HL-60 (cell line): ENCODE data around the gene SEC31B.
A peak's percentile ranks its signal among the peaks of the same experiment; 100 is the strongest.

ENCODE experiments used
- DNase-seq, 2 experiments: peaks; one replicate each; pipeline ENCODE4 v3.0.0-alpha.2; 2010 to 2020; ENCODE audit warnings: low read depth in 1 of 2, low spot score in 1 of 2
- H3K27ac ChIP-seq: fragments of 250-450 bp; sonication (Bioruptor Pico); replicated peaks from 2 replicates; pipeline ENCODE4 v1.5.1; 2020; ENCODE audit warnings: mild to moderate bottlenecking, moderate library complexity
- H3K27me3 ChIP-seq: fragments of 250-450 bp; sonication (Bioruptor Pico); 2 replicates; pipeline ENCODE4 v1.5.1; 2021; ENCODE audit warnings: mild to moderate bottlenecking, moderate library complexity; ENCODE audit not compliant: insufficient read depth, poor library complexity, severe bottlenecking
- H3K4me3 ChIP-seq: replicated peaks from 2 replicates; pipeline ENCODE4 v1.5.1; 2011; ENCODE audit warnings: mild to moderate bottlenecking, control low read depth, low read length; ENCODE audit not compliant: insufficient read depth
- CTCF ChIP-seq: IDR thresholded peaks from one replicate; pipeline ENCODE4 v1.5.1; 2011; ENCODE audit warnings: low read length, control low read depth, inconsistent platforms; ENCODE audit not compliant: insufficient read depth
- GABPA ChIP-seq: IDR thresholded peaks from 2 replicates; pipeline ENCODE4 v1.6.1; 2012; ENCODE audit warnings: low read depth
- POLR2AphosphoS5 ChIP-seq: IDR thresholded peaks from 2 replicates; pipeline ENCODE4 v1.6.1; 2012; ENCODE audit warnings: low read depth
- SPI1 ChIP-seq: IDR thresholded peaks from 2 replicates; pipeline ENCODE4 v1.6.1; 2012; ENCODE audit warnings: low read depth, mild to moderate bottlenecking, borderline replicate concordance
- TF ChIP-seq, protein P1 (sequence below): IDR thresholded peaks from 2 replicates; pipeline ENCODE4 v1.6.1; 2012; ENCODE audit warnings: low read depth; ENCODE audit not compliant: insufficient replicate concordance

The SEC31B gene

DNA sequence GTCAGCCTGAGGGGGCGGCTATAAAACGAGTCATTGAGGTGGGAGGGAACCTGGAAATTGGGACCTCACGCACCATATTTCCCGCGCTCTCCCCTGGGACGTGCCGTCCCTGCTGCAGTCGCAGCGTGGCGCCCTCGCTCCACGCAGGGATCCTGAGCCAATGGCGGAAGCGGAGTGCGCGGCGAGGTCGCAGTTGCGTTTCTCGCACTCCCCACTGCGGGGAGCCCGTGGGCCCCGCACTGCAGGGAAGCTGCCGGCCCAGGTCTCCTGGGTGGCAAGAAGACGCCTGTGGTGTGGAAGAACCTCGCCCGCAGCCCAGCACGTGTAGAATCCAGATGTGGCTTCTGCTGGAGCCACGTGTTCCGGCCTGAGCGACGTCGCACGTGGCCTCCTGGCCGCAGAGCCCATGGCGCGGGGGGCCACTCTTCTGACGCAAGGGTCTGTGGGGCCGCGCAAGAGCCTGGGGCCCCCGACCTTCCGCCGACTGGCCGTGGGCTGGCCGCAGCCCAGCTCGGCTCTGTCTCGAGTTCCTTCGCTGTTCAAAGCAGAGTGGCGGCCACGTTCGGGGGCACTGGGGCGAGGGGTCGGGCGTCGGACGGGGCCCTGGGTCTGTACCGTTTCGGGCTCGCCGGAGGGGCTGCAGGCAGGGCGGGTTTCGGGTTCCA lies 42.5 kb upstream of the SEC31B start:
- Histone ChIP-seq H3K4me3 (no peak overlapping the region), H3K27ac (no peak overlapping the region), H3K27me3 (peaks cover 3% of the 10 kb centered on the region)
- DNase-seq: peak; percentile 64 to 90
- TF ChIP-seq GABPA (no peak), CTCF (peak; percentile 75), SPI1 (peak; percentile 17; the same call in 1 of the 2 replicates), POLR2AphosphoS5 (peak; percentile 75; the same call in 1 of the 2 replicates)
- TF ChIP-seq, protein P1, sequence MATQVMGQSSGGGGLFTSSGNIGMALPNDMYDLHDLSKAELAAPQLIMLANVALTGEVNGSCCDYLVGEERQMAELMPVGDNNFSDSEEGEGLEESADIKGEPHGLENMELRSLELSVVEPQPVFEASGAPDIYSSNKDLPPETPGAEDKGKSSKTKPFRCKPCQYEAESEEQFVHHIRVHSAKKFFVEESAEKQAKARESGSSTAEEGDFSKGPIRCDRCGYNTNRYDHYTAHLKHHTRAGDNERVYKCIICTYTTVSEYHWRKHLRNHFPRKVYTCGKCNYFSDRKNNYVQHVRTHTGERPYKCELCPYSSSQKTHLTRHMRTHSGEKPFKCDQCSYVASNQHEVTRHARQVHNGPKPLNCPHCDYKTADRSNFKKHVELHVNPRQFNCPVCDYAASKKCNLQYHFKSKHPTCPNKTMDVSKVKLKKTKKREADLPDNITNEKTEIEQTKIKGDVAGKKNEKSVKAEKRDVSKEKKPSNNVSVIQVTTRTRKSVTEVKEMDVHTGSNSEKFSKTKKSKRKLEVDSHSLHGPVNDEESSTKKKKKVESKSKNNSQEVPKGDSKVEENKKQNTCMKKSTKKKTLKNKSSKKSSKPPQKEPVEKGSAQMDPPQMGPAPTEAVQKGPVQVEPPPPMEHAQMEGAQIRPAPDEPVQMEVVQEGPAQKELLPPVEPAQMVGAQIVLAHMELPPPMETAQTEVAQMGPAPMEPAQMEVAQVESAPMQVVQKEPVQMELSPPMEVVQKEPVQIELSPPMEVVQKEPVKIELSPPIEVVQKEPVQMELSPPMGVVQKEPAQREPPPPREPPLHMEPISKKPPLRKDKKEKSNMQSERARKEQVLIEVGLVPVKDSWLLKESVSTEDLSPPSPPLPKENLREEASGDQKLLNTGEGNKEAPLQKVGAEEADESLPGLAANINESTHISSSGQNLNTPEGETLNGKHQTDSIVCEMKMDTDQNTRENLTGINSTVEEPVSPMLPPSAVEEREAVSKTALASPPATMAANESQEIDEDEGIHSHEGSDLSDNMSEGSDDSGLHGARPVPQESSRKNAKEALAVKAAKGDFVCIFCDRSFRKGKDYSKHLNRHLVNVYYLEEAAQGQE: no peak

- TF ChIP-seq POLR2AphosphoS5 (no peak), GABPA (no peak), SPI1 (no peak), CTCF (no peak)
- TF ChIP-seq, protein P1: no peak
- no peak for DNase-seq
- Histone ChIP-seq H3K27ac (no peak overlapping the region), H3K27me3 (no peaks in the 10 kb centered on the region), H3K4me3 (no peak overlapping the region)
Observed at GRCh38 chr10:100561005-100561404, 41.3 kb upstream of the SEC31B start.

DNA sequence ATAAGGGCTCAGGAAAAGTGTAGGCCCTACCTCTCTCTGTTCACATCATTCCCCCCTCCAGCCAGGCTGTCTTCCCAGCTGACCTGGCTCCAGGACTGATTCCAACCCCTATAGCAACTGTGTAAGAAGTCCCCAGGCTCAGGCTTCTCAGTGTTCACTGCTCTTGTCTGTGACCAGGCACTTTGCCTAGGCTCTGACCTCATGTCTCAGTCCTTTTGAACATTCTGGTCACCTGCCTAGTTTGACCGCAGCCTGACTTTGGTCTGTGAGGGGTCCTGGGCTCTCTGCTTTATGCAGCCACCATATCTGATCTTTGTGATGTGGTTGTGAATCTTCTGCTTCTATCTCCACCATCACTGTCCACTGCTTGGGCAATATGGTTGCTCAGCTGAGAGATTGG lies 40.6 kb upstream of the SEC31B start:
- H3K4me3 ChIP-seq: no peak overlapping the region
- TF ChIP-seq SPI1 (no peak), GABPA (no peak), POLR2AphosphoS5 (no peak), CTCF (no peak)
- TF ChIP-seq, protein P1: no peak

More for the DNA sequence above, 40.6 kb upstream of the SEC31B start:
- no peak for DNase-seq
- Histone ChIP-seq H3K27me3 (no peaks in the 10 kb centered on the region), H3K27ac (no peak overlapping the region)
